ENCODE results near the gene CRIP3.

CRIP3 gene

DNA sequence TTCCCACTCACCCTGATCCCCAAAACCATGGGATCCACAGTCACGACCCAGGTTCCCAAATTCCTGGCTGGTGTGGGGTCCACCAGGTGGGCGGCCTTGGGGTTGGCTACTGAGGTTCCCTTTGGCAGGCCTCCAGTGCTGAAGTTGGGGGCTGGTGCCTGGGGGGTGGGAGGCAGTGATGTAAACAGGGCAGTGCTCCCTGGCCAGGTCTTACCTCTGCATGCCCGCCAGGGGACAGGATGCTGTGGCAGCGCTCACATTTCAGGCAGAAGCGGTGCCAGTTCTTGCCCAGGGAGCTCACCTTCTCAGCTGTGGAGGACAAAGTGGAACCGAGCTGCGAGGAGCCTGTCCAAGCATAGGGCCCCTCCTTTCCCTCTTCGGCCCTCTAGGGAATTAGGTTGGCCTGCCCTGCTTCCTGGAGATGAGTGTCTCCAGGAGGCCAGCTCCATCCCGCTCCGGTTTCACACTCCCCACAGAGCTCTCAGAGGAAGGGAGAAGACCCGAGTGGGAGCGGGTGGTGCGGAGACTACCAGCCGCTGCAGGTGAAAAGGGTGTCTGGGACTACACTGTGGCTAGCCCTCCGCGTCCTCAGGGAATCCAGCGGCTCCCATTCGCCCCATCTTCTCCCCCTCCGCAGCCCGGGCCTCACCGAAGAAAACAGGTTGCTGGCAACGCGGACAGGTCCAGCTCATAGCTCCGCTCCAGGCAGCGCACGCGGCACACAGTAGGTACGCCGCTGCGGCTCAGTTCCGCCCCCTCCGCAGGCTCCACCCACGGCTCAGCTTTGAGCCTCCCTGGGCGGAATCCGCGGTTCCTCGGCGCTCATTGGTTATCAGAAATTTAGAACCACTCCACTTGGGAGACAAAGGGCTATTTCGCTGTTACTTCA lies at the start of gene CRIP3 (continued):
- TF ChIP-seq ZNF394 (tag by site-specific recombination; IDR thresholded peaks at IDR 0.05; ENCODE audit: borderline replicate concordance), result peak; percentile 60; the same call in 1 of the 2 replicates
- TF ChIP-seq GLI4 (tag by site-specific recombination; IDR thresholded peaks at IDR 0.05), result no peak
- TF ChIP-seq ZFP69B (tag by site-specific recombination; IDR thresholded peaks at IDR 0.05), result peak; percentile 51
- TF ChIP-seq ZFHX2 (tag by site-specific recombination; conservative IDR thresholded peaks at IDR 0.05), result peak; percentile 66
- TF ChIP-seq ZBTB21 (tag by site-specific recombination; IDR thresholded peaks at IDR 0.05), result no peak
- no peak for TF ChIP-seq ZNF223 (tag by site-specific recombination; IDR thresholded peaks at IDR 0.05)
- TF ChIP-seq ZNF501 (tag by site-specific recombination; IDR thresholded peaks at IDR 0.05), result no peak
- TF ChIP-seq ZBTB20 (tag by site-specific recombination; IDR thresholded peaks at IDR 0.05), result no peak
- TF ChIP-seq, protein P1, sequence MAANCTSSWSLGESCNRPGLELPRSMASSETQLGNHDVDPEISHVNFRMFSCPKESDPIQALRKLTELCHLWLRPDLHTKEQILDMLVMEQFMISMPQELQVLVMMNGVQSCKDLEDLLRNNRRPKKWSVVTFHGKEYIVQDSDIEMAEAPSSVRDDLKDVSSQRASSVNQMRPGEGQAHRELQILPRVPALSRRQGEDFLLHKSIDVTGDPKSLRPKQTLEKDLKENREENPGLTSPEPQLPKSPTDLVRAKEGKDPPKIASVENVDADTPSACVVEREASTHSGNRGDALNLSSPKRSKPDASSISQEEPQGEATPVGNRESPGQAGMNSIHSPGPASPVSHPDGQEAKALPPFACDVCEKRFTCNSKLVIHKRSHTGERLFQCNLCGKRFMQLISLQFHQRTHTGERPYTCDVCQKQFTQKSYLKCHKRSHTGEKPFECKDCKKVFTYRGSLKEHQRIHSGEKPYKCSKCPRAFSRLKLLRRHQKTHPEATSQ (tag by site-specific recombination; IDR thresholded peaks at IDR 0.05), result no peak
- no peak for TF ChIP-seq ZNF791 (tag by site-specific recombination; IDR thresholded peaks at IDR 0.05)
- TF ChIP-seq, protein P2, sequence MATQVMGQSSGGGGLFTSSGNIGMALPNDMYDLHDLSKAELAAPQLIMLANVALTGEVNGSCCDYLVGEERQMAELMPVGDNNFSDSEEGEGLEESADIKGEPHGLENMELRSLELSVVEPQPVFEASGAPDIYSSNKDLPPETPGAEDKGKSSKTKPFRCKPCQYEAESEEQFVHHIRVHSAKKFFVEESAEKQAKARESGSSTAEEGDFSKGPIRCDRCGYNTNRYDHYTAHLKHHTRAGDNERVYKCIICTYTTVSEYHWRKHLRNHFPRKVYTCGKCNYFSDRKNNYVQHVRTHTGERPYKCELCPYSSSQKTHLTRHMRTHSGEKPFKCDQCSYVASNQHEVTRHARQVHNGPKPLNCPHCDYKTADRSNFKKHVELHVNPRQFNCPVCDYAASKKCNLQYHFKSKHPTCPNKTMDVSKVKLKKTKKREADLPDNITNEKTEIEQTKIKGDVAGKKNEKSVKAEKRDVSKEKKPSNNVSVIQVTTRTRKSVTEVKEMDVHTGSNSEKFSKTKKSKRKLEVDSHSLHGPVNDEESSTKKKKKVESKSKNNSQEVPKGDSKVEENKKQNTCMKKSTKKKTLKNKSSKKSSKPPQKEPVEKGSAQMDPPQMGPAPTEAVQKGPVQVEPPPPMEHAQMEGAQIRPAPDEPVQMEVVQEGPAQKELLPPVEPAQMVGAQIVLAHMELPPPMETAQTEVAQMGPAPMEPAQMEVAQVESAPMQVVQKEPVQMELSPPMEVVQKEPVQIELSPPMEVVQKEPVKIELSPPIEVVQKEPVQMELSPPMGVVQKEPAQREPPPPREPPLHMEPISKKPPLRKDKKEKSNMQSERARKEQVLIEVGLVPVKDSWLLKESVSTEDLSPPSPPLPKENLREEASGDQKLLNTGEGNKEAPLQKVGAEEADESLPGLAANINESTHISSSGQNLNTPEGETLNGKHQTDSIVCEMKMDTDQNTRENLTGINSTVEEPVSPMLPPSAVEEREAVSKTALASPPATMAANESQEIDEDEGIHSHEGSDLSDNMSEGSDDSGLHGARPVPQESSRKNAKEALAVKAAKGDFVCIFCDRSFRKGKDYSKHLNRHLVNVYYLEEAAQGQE (tag by site-specific recombination; IDR thresholded peaks at IDR 0.05), result no peak
- TF ChIP-seq, protein P3, sequence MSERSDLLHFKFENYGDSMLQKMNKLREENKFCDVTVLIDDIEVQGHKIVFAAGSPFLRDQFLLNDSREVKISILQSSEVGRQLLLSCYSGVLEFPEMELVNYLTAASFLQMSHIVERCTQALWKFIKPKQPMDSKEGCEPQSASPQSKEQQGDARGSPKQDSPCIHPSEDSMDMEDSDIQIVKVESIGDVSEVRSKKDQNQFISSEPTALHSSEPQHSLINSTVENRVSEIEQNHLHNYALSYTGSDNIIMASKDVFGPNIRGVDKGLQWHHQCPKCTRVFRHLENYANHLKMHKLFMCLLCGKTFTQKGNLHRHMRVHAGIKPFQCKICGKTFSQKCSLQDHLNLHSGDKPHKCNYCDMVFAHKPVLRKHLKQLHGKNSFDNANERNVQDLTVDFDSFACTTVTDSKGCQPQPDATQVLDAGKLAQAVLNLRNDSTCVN (tag by site-specific recombination; optimal IDR thresholded peaks at IDR 0.05), result no peak
- TF ChIP-seq KLF10 (tag by site-specific recombination; IDR thresholded peaks at IDR 0.05), result no peak
- no peak for TF ChIP-seq ZNF426 (tag by site-specific recombination; IDR thresholded peaks at IDR 0.05)
- TF ChIP-seq, protein P4, sequence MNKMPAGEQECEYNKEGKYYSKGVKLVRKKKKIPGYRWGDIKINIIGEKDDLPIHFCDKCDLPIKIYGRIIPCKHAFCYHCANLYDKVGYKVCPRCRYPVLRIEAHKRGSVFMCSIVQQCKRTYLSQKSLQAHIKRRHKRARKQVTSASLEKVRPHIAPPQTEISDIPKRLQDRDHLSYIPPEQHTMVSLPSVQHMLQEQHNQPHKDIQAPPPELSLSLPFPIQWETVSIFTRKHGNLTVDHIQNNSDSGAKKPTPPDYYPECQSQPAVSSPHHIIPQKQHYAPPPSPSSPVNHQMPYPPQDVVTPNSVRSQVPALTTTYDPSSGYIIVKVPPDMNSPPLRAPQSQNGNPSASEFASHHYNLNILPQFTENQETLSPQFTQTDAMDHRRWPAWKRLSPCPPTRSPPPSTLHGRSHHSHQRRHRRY (tag by site-specific recombination; IDR thresholded peaks at IDR 0.05), result no peak
- TF ChIP-seq ZNF785 (tag by site-specific recombination; IDR thresholded peaks at IDR 0.05), result no peak
- TF ChIP-seq ZNF302 (tag by site-specific recombination; IDR thresholded peaks at IDR 0.05; ENCODE audit: low read depth), result no peak
- no peak for TF ChIP-seq ZNF610 (tag by site-specific recombination; IDR thresholded peaks at IDR 0.05; ENCODE audit: borderline replicate concordance)
- no peak for TF ChIP-seq ZSCAN30 (tag by site-specific recombination; IDR thresholded peaks at IDR 0.05)
- TF ChIP-seq MEIS1 (CRISPR knock-in tag; IDR thresholded peaks at IDR 0.05; ENCODE audit: borderline replicate concordance), result no peak
- 0 out of 2 replicates have a peak, but pooled peaks have one; percentile 22 for TF ChIP-seq ZNF629 (tag by site-specific recombination; IDR thresholded peaks at IDR 0.05)
- TF ChIP-seq ZNF2 (tag by site-specific recombination; IDR thresholded peaks at IDR 0.05), result peak; percentile 52
- TF ChIP-seq, protein P5, sequence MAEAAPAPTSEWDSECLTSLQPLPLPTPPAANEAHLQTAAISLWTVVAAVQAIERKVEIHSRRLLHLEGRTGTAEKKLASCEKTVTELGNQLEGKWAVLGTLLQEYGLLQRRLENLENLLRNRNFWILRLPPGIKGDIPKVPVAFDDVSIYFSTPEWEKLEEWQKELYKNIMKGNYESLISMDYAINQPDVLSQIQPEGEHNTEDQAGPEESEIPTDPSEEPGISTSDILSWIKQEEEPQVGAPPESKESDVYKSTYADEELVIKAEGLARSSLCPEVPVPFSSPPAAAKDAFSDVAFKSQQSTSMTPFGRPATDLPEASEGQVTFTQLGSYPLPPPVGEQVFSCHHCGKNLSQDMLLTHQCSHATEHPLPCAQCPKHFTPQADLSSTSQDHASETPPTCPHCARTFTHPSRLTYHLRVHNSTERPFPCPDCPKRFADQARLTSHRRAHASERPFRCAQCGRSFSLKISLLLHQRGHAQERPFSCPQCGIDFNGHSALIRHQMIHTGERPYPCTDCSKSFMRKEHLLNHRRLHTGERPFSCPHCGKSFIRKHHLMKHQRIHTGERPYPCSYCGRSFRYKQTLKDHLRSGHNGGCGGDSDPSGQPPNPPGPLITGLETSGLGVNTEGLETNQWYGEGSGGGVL (tag by site-specific recombination; IDR thresholded peaks at IDR 0.05), result no peak
- TF ChIP-seq, protein P6, sequence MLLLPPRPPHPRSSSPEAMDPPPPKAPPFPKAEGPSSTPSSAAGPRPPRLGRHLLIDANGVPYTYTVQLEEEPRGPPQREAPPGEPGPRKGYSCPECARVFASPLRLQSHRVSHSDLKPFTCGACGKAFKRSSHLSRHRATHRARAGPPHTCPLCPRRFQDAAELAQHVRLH (tag by site-specific recombination; IDR thresholded peaks at IDR 0.05), result no peak
- TF ChIP-seq ZNF112 (tag by site-specific recombination; IDR thresholded peaks at IDR 0.05), result no peak
- TF ChIP-seq SP7 (tag by site-specific recombination; IDR thresholded peaks at IDR 0.05), result peak; percentile 51; the same call in 1 of the 2 replicates
- peak; percentile 62 for TF ChIP-seq KLF1 (tag by site-specific recombination; IDR thresholded peaks at IDR 0.05)
- no peak for TF ChIP-seq ZNF433 (tag by site-specific recombination; IDR thresholded peaks at IDR 0.05; ENCODE audit: low read depth)
- no peak; the same call in 1 of the 2 replicates for TF ChIP-seq SCRT1 (tag by site-specific recombination; IDR thresholded peaks at IDR 0.05; ENCODE audit: borderline replicate concordance)
